WTC11 (cell line): ENCODE results near the gene SLC46A2. TPM values are rescaled to one million over a fixed set of nuclear protein-coding genes. Genes with fewer than 3 reads are reported as not detected.

ENCODE experiments used
- ATAC-seq: fragments of 200-7000 bp; cut with Tn5 transposase; 2 replicates; pipeline ENCODE4 v1.10.0; 2021; ENCODE audit warnings: mild to moderate bottlenecking, moderate library complexity
- CTCF ChIA-PET: fragments of 300-600 bp; sonication (Branson Sonifier 250); formaldehyde crosslinking; loops from one replicate; lab custom pipeline; 2021; ENCODE audit warnings: antibody characterized with exemption; lab: Charles Lee
- POLR2A ChIA-PET: fragments of 350-600 bp; sonication (Branson Sonifier 250); formaldehyde crosslinking; loops from one replicate; lab custom pipeline; 2021; ENCODE audit warnings: antibody characterized with exemption; lab: Charles Lee
- DNase-seq: peaks from one replicate; pipeline ENCODE4 v3.0.0; 2021; ENCODE audit warnings: low spot score
- H3K27ac Mint-ChIP-seq: 2 replicates; pipeline ENCODE4 v1.8.0; 2021; ENCODE audit warnings: mixed read lengths
- H3K27me3 Mint-ChIP-seq: 2 replicates; pipeline ENCODE4 v1.8.0; 2021; ENCODE audit warnings: low read depth, mild to moderate bottlenecking, moderate library complexity, mixed read lengths
- H3K36me3 Mint-ChIP-seq: 2 replicates; pipeline ENCODE4 v1.8.0; 2021; ENCODE audit warnings: mixed read lengths
- H3K4me1 Mint-ChIP-seq: 2 replicates; pipeline ENCODE4 v1.8.0; 2022; ENCODE audit warnings: mixed read lengths
- H3K4me3 Mint-ChIP-seq: 2 replicates; pipeline ENCODE4 v1.8.0; 2021; ENCODE audit warnings: mild to moderate bottlenecking, moderate library complexity, mixed read lengths
- H3K9me3 Mint-ChIP-seq: 2 replicates; pipeline ENCODE4 v1.8.0; 2021; ENCODE audit warnings: mixed read lengths
- E2F4 ChIP-seq: sonication (generic); formaldehyde crosslinking; IDR thresholded peaks from 2 replicates; pipeline ENCODE4 v1.8.1; 2022; ENCODE audit warnings: low read depth, mild to moderate bottlenecking, moderate library complexity, missing genetic modification reagents, borderline replicate concordance
- JUN ChIP-seq: sonication (generic); formaldehyde crosslinking; IDR thresholded peaks from 2 replicates; pipeline ENCODE4 v1.8.0; 2023; ENCODE audit warnings: mild to moderate bottlenecking, missing genetic modification reagents
- MXD4 ChIP-seq: fragments of 250-450 bp; sonication (Bioruptor Pico); IDR thresholded peaks from 2 replicates; pipeline ENCODE4 v1.8.0; 2021; ENCODE audit warnings: mild to moderate bottlenecking, moderate library complexity, borderline replicate concordance
- OVOL2 ChIP-seq: fragments of 250-450 bp; sonication (Bioruptor Pico); IDR thresholded peaks from 2 replicates; pipeline ENCODE4 v1.9.0; 2021; ENCODE audit warnings: mild to moderate bottlenecking, borderline replicate concordance
- PRDM15 ChIP-seq: sonication (generic); formaldehyde crosslinking; IDR thresholded peaks from 2 replicates; pipeline ENCODE4 v1.8.0; 2022; ENCODE audit warnings: missing genetic modification reagents
- SMAD3 ChIP-seq: sonication (generic); formaldehyde crosslinking; IDR thresholded peaks from 2 replicates; pipeline ENCODE4 v1.8.0; 2022; ENCODE audit warnings: missing genetic modification reagents, mild to moderate bottlenecking, borderline replicate concordance
- SMAD4 ChIP-seq: sonication (generic); formaldehyde crosslinking; IDR thresholded peaks from 2 replicates; pipeline ENCODE4 v1.8.0; 2022; ENCODE audit warnings: mild to moderate bottlenecking, missing genetic modification reagents
- ZNF121 ChIP-seq: sonication (generic); formaldehyde crosslinking; IDR thresholded peaks from 2 replicates; pipeline ENCODE4 v1.8.0; 2023; ENCODE audit warnings: missing genetic modification reagents
- ZNF532 ChIP-seq: fragments of 250-450 bp; sonication (Bioruptor Pico); IDR thresholded peaks from 2 replicates; pipeline ENCODE4 v1.9.0; 2021; ENCODE audit warnings: mild to moderate bottlenecking, borderline replicate concordance
- total RNA-seq: library from RNA; stranded (reverse); gene quantifications from 3 replicates; pipeline ENCODE4 v1.2.3, GENCODE V29; 2021
- TF ChIP-seq, protein P1 (sequence below): sonication (generic); formaldehyde crosslinking; IDR thresholded peaks from 2 replicates; pipeline ENCODE4 v1.8.1; 2023; ENCODE audit warnings: mild to moderate bottlenecking, missing genetic modification reagents, moderate library complexity
- TF ChIP-seq, protein P2 (sequence below): fragments of 250-450 bp; sonication (Bioruptor Pico); IDR thresholded peaks from 2 replicates; pipeline ENCODE4 v1.9.0; 2021; ENCODE audit warnings: mild to moderate bottlenecking
- TF ChIP-seq, protein P3 (sequence below): sonication (generic); formaldehyde crosslinking; IDR thresholded peaks from 2 replicates; pipeline ENCODE4 v1.8.1; 2022; ENCODE audit warnings: low read depth, missing genetic modification reagents, borderline replicate concordance
- TF ChIP-seq, protein P4 (sequence below): fragments of 250-450 bp; sonication (Bioruptor Pico); IDR thresholded peaks from 2 replicates; pipeline ENCODE4 v2.1.2; 2022; ENCODE audit warnings: mild to moderate bottlenecking, moderate library complexity
- TF ChIP-seq, protein P5 (sequence below): sonication (generic); formaldehyde crosslinking; IDR thresholded peaks from 2 replicates; pipeline ENCODE4 v1.8.0; 2023; ENCODE audit warnings: missing genetic modification reagents, mild to moderate bottlenecking, borderline replicate concordance

SLC46A2 gene
- total RNA-seq, 1 experiment from 2014 or later: not detected

GRCh38 chr9:112856843-112857242 lies 33.8 kb downstream of the SLC46A2 start:
- ChIA-PET POLR2A (no interaction called here), CTCF (interaction anchor here (0.7 to 2.6 kb wide), 3 partner anchors 10 to 47 kb away, joined by 3 to 10 read pairs (median 6); no protein-coding TSS in a partner anchor)
- ATAC-seq (peak; percentile 62), DNase-seq (no peak)
- Mint-ChIP-seq H3K4me3 (no peak overlapping the region), H3K27me3 (no peaks in the 10 kb centered on the region), H3K27ac (no peak overlapping the region), H3K36me3 (peaks cover 15% of the 10 kb centered on the region; the same call in 1 of the 2 replicates), H3K4me1 (peaks cover 8% of the 10 kb centered on the region), H3K9me3 (peaks cover 7% of the 10 kb centered on the region; the same call in 1 of the 2 replicates)
- TF ChIP-seq, protein P1, sequence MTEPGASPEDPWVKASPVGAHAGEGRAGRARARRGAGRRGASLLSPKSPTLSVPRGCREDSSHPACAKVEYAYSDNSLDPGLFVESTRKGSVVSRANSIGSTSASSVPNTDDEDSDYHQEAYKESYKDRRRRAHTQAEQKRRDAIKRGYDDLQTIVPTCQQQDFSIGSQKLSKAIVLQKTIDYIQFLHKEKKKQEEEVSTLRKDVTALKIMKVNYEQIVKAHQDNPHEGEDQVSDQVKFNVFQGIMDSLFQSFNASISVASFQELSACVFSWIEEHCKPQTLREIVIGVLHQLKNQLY: no peak
- TF ChIP-seq, protein P2, sequence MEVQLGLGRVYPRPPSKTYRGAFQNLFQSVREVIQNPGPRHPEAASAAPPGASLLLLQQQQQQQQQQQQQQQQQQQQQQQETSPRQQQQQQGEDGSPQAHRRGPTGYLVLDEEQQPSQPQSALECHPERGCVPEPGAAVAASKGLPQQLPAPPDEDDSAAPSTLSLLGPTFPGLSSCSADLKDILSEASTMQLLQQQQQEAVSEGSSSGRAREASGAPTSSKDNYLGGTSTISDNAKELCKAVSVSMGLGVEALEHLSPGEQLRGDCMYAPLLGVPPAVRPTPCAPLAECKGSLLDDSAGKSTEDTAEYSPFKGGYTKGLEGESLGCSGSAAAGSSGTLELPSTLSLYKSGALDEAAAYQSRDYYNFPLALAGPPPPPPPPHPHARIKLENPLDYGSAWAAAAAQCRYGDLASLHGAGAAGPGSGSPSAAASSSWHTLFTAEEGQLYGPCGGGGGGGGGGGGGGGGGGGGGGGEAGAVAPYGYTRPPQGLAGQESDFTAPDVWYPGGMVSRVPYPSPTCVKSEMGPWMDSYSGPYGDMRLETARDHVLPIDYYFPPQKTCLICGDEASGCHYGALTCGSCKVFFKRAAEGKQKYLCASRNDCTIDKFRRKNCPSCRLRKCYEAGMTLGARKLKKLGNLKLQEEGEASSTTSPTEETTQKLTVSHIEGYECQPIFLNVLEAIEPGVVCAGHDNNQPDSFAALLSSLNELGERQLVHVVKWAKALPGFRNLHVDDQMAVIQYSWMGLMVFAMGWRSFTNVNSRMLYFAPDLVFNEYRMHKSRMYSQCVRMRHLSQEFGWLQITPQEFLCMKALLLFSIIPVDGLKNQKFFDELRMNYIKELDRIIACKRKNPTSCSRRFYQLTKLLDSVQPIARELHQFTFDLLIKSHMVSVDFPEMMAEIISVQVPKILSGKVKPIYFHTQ (CRISPR knock-in tag): no peak
- TF ChIP-seq E2F4 (no peak), SMAD4 (CRISPR knock-in tag) (no peak), JUN (no peak), ZNF121 (CRISPR knock-in tag) (no peak), ZNF532 (CRISPR knock-in tag) (no peak), MXD4 (CRISPR knock-in tag) (no peak), SMAD3 (no peak), OVOL2 (no peak), PRDM15 (CRISPR knock-in tag) (no peak)
- TF ChIP-seq, protein P3, sequence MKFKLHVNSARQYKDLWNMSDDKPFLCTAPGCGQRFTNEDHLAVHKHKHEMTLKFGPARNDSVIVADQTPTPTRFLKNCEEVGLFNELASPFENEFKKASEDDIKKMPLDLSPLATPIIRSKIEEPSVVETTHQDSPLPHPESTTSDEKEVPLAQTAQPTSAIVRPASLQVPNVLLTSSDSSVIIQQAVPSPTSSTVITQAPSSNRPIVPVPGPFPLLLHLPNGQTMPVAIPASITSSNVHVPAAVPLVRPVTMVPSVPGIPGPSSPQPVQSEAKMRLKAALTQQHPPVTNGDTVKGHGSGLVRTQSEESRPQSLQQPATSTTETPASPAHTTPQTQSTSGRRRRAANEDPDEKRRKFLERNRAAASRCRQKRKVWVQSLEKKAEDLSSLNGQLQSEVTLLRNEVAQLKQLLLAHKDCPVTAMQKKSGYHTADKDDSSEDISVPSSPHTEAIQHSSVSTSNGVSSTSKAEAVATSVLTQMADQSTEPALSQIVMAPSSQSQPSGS: no peak
- TF ChIP-seq, protein P4, sequence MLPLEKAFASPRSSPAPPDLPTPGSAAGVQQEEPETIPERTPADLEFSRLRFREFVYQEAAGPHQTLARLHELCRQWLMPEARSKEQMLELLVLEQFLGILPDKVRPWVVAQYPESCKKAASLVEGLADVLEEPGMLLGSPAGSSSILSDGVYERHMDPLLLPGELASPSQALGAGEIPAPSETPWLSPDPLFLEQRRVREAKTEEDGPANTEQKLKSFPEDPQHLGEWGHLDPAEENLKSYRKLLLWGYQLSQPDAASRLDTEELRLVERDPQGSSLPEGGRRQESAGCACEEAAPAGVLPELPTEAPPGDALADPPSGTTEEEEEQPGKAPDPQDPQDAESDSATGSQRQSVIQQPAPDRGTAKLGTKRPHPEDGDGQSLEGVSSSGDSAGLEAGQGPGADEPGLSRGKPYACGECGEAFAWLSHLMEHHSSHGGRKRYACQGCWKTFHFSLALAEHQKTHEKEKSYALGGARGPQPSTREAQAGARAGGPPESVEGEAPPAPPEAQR (CRISPR knock-in tag): no peak
- TF ChIP-seq, protein P5, sequence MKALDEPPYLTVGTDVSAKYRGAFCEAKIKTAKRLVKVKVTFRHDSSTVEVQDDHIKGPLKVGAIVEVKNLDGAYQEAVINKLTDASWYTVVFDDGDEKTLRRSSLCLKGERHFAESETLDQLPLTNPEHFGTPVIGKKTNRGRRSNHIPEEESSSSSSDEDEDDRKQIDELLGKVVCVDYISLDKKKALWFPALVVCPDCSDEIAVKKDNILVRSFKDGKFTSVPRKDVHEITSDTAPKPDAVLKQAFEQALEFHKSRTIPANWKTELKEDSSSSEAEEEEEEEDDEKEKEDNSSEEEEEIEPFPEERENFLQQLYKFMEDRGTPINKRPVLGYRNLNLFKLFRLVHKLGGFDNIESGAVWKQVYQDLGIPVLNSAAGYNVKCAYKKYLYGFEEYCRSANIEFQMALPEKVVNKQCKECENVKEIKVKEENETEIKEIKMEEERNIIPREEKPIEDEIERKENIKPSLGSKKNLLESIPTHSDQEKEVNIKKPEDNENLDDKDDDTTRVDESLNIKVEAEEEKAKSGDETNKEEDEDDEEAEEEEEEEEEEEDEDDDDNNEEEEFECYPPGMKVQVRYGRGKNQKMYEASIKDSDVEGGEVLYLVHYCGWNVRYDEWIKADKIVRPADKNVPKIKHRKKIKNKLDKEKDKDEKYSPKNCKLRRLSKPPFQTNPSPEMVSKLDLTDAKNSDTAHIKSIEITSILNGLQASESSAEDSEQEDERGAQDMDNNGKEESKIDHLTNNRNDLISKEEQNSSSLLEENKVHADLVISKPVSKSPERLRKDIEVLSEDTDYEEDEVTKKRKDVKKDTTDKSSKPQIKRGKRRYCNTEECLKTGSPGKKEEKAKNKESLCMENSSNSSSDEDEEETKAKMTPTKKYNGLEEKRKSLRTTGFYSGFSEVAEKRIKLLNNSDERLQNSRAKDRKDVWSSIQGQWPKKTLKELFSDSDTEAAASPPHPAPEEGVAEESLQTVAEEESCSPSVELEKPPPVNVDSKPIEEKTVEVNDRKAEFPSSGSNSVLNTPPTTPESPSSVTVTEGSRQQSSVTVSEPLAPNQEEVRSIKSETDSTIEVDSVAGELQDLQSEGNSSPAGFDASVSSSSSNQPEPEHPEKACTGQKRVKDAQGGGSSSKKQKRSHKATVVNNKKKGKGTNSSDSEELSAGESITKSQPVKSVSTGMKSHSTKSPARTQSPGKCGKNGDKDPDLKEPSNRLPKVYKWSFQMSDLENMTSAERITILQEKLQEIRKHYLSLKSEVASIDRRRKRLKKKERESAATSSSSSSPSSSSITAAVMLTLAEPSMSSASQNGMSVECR (CRISPR knock-in tag): no peak
